ENCODE measurements around the gene COPS7A. TPM values are rescaled to one million over a fixed set of nuclear protein-coding genes. Genes with fewer than 3 reads are reported as not detected.
"Not testable (repeated sequence)": the region's sequence is repeated elsewhere in the genome, so short reads cannot be mapped to it uniquely, and the experiment has no call there.

The COPS7A gene
- total and polyA plus RNA-seq, 11 donors, result 54.1 to 108 (median 82.6) TPM

- Histone ChIP-seq H3K27ac (peak overlapping the region in 9 of 12 donors; percentile 0 to 55 (median 34)), H3K9me3 (no peaks in the 10 kb centered on the region), H3K36me3 (peaks cover 0 to 38% (median 23%) of the 10 kb centered on the region in 9 donors), H3K4me1 (peaks cover 0 to 12% (median 0%) of the 10 kb centered on the region in 12 donors), H3K4me3 (no peak overlapping the region), H3K27me3 (no peaks in the 10 kb centered on the region)
- peak; percentile 54 to 76 (median 67) for DNase-seq
- intact Hi-C loops (cut with DNase I), result loop anchor here in 9 of 10 donors (1.0 to 5.0 kb wide), 6 partner anchors 42 to 92 kb away; partner anchors contain the start of genes P3H3 (in 5 of the 9) and GPR162 (in 1 of the 9)
- 37 to 46% (median 40%) methylated on average over 8 of the region's 8 CpGs for WGBS, 4 donors
- no peak for TF ChIP-seq POLR2A (IDR thresholded peaks at IDR 0.05)
- TF ChIP-seq, protein P1, sequence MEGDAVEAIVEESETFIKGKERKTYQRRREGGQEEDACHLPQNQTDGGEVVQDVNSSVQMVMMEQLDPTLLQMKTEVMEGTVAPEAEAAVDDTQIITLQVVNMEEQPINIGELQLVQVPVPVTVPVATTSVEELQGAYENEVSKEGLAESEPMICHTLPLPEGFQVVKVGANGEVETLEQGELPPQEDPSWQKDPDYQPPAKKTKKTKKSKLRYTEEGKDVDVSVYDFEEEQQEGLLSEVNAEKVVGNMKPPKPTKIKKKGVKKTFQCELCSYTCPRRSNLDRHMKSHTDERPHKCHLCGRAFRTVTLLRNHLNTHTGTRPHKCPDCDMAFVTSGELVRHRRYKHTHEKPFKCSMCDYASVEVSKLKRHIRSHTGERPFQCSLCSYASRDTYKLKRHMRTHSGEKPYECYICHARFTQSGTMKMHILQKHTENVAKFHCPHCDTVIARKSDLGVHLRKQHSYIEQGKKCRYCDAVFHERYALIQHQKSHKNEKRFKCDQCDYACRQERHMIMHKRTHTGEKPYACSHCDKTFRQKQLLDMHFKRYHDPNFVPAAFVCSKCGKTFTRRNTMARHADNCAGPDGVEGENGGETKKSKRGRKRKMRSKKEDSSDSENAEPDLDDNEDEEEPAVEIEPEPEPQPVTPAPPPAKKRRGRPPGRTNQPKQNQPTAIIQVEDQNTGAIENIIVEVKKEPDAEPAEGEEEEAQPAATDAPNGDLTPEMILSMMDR (IDR thresholded peaks at IDR 0.05), result peak; percentile 55 to 83 (median 72)
- peak; percentile 58 to 93 (median 91) for ATAC-seq
These were observed 11.8 kb downstream of the COPS7A start for GRCh38 chr12:6735448-6736191.

DNA sequence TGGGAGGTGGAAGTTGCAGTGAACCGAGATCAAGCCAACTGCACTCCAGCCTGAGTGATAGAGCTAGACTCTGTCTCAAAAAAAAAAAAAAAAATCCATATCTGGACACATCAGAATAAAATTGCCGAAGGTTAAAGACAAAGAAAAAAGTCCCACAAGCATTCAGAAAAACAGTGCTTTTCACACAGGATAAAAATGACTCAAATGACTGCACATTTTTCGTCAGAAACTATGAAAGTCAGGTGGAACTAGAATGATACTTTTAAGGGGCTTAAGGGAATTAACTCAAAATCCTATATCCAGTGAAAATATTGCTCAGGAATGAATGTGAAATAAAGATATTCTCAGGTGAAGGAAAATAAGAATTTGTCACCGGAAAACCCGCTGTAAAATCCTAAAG lies 12.9 kb downstream of the COPS7A start:
- Histone ChIP-seq H3K36me3 (peaks cover 0 to 26% (median 12%) of the 10 kb centered on the region in 9 donors), H3K4me1 (peaks cover 0 to 12% (median 0%) of the 10 kb centered on the region in 12 donors), H3K27me3 (no peaks in the 10 kb centered on the region), H3K27ac (peak overlapping the region in 1 of 12 donors; percentile 54), H3K9me3 (no peaks in the 10 kb centered on the region), H3K4me3 (no peak overlapping the region)
- 94 to 99% (median 94%) methylated on average over 5 of the region's 5 CpGs for WGBS, 4 donors
- ATAC-seq, result no peak
- TF ChIP-seq, protein P1 (IDR thresholded peaks at IDR 0.05), result no peak
- no peak for TF ChIP-seq POLR2A (IDR thresholded peaks at IDR 0.05)
- DNase-seq, result no peak
- intact Hi-C loops (cut with DNase I), result loop anchor here in 7 of 10 donors (1.0 to 5.0 kb wide), 4 partner anchors 41 to 91 kb away; partner anchors contain the start of genes P3H3 (in 5 of the 7) and GPR162 (in 1 of the 7)

- 76 to 86% (median 80%) methylated on average over 12 of the region's 12 CpGs for WGBS, 4 donors
- H3K4me3 ChIP-seq; DNase-seq; H3K36me3 ChIP-seq; H3K9me3 ChIP-seq; H3K27ac ChIP-seq; H3K27me3 ChIP-seq; intact Hi-C loops (cut with DNase I); ATAC-seq: not testable (repeated sequence)
- H3K4me1 ChIP-seq, result peaks cover 0 to 14% (median 4%) of the 10 kb centered on the region in 12 donors
These were observed 18.2 kb downstream of the COPS7A start for GRCh38 chr12:6742080-6742479.

DNA sequence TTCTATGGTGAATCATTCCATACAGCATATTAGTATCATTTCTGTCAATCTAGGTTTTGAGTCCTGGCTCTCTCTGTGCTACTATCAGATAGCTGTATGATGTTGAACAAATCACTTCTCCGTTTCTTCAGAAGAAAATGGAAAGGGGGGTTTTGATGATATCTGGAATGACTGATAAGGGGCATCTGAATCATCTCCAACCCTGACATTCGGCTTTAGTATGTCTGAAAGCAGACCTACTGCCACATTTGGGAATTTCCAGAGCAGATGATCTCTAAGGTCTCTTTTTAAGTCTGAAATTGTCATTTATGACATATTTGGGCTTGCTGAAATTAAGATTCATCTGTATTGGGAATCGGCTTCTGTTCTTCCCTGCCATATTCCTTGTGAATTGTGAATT lies 19.0 kb downstream of the COPS7A start:
- ATAC-seq (no peak), DNase-seq (no peak)
- intact Hi-C loops (cut with DNase I), result no loop called here
- no peaks in the 10 kb centered on the region for H3K27me3 ChIP-seq
- H3K4me3 ChIP-seq, result no peak overlapping the region
- peaks cover 0 to 16% (median 12%) of the 10 kb centered on the region in 9 donors for H3K36me3 ChIP-seq
- no peaks in the 10 kb centered on the region for H3K9me3 ChIP-seq
- H3K4me1 ChIP-seq, result peaks cover 0 to 14% (median 4%) of the 10 kb centered on the region in 12 donors
- 88 to 96% (median 91%) methylated on average over 3 of the region's 3 CpGs for WGBS, 4 donors
- TF ChIP-seq, protein P1 (IDR thresholded peaks at IDR 0.05), result no peak
- TF ChIP-seq POLR2A (IDR thresholded peaks at IDR 0.05), result no peak
- no peak overlapping the region for H3K27ac ChIP-seq

- H3K4me3 ChIP-seq; intact Hi-C loops (cut with DNase I); H3K27ac ChIP-seq; ATAC-seq; H3K9me3 ChIP-seq; H3K27me3 ChIP-seq: not testable (repeated sequence)
- 77 to 81% (median 79%) methylated on average over 7 of the region's 7 CpGs for WGBS, 4 donors
- H3K4me1 ChIP-seq, result peaks cover 0 to 14% (median 4%) of the 10 kb centered on the region in 12 donors
- peak in 1 of 5 donors; percentile 4 for DNase-seq
- H3K36me3 ChIP-seq, result peaks cover 0 to 21% (median 17%) of the 10 kb centered on the region in 9 donors
These were observed 19.5 kb downstream of the COPS7A start for GRCh38 chr12:6743300-6743699.

Measured in heart left ventricle (tissue), 16 donors.